Osteocyte (in vitro differentiated cells): ENCODE data around the gene APBA1. TPM values are rescaled to one million over a fixed set of nuclear protein-coding genes. Genes with fewer than 3 reads are reported as not detected.

Source experiments
- DNase-seq: peaks from one replicate; pipeline ENCODE4 v3.0.0; 2021; ENCODE audit warnings: mixed read lengths; ENCODE audit not compliant: unreplicated experiment; ENCODE audit errors: extremely low spot score
- H3K27ac Mint-ChIP-seq: one replicate; pipeline ENCODE4 v1.8.0; 2021; ENCODE audit warnings: mild to moderate bottlenecking, mixed read lengths; ENCODE audit not compliant: unreplicated experiment
- H3K27me3 Mint-ChIP-seq: one replicate; pipeline ENCODE4 v1.8.0; 2021; ENCODE audit warnings: mixed read lengths; ENCODE audit not compliant: unreplicated experiment
- H3K36me3 Mint-ChIP-seq: one replicate; pipeline ENCODE4 v1.8.0; 2021; ENCODE audit warnings: mixed read lengths; ENCODE audit not compliant: unreplicated experiment
- H3K4me1 Mint-ChIP-seq: one replicate; pipeline ENCODE4 v1.8.0; 2021; ENCODE audit warnings: mixed read lengths; ENCODE audit not compliant: unreplicated experiment
- H3K4me3 Mint-ChIP-seq: one replicate; pipeline ENCODE4 v1.8.0; 2021; ENCODE audit warnings: mild to moderate bottlenecking, moderate library complexity, mixed read lengths; ENCODE audit not compliant: unreplicated experiment
- H3K9me3 Mint-ChIP-seq: one replicate; pipeline ENCODE4 v1.8.0; 2021; ENCODE audit warnings: mixed read lengths; ENCODE audit not compliant: unreplicated experiment
- total RNA-seq: library from RNA; stranded (reverse); gene quantifications from 2 replicates; pipeline ENCODE4 v1.2.1, GENCODE V29; 2021
- TF ChIP-seq, protein P1 (sequence below): fragments of 200-600 bp; sonication (generic); IDR thresholded peaks from 2 replicates; pipeline ENCODE4 v1.5.0; 2021; ENCODE audit warnings: antibody characterized with exemption, mild to moderate bottlenecking, moderate library complexity

APBA1 gene
- total RNA-seq, 1 donor from 2014 or later, result 5.2 TPM

DNA sequence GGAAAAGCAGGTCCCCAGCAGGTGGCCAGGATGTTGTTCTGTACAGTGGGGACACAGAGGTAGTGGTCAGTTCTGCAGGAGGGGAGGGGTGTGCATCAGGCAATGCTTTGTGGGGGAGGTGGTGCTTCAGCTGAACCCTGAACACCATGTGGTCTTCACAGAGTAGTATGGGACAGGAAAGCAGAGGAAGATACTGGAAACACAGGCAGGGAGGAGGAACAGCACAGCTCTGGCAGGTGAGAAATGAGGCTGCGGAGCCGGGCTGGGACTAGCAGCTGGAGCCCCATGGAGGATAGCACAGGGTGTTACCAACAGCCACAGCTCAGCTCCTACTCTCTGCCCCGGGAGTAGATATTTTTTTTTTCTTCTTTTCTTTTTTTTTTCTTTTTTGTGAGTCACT lies 185.7 kb downstream of the APBA1 start:
- TF ChIP-seq, protein P1, sequence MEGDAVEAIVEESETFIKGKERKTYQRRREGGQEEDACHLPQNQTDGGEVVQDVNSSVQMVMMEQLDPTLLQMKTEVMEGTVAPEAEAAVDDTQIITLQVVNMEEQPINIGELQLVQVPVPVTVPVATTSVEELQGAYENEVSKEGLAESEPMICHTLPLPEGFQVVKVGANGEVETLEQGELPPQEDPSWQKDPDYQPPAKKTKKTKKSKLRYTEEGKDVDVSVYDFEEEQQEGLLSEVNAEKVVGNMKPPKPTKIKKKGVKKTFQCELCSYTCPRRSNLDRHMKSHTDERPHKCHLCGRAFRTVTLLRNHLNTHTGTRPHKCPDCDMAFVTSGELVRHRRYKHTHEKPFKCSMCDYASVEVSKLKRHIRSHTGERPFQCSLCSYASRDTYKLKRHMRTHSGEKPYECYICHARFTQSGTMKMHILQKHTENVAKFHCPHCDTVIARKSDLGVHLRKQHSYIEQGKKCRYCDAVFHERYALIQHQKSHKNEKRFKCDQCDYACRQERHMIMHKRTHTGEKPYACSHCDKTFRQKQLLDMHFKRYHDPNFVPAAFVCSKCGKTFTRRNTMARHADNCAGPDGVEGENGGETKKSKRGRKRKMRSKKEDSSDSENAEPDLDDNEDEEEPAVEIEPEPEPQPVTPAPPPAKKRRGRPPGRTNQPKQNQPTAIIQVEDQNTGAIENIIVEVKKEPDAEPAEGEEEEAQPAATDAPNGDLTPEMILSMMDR, result no peak
- Mint-ChIP-seq H3K36me3 (no peaks in the 10 kb centered on the region), H3K4me3 (no peak overlapping the region), H3K27ac (no peak overlapping the region), H3K9me3 (no peaks in the 10 kb centered on the region), H3K27me3 (no peaks in the 10 kb centered on the region), H3K4me1 (peaks cover 2% of the 10 kb centered on the region)
- no peak for DNase-seq

DNA sequence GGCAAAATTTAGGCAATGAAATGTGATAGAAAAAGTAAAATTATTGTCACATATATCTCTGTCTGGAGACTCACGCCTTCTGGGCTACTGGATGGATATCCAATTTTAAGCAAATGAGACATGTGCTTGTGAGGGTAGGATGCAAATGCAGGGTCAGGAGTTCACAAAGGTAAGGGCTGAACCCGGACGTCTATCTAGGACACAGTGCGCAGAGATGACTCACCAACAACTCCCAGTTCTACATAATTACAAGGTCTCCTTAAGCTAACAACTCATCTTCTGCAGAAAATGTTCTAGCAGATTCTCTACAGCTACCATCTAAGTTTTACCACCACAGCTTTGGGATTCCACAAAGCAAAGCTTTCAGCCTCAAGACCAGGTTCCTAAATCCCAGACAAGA lies 186.7 kb downstream of the APBA1 start:
- no peaks in the 10 kb centered on the region for H3K27me3 Mint-ChIP-seq
- no peaks in the 10 kb centered on the region for H3K36me3 Mint-ChIP-seq
- no peak for DNase-seq
- no peak overlapping the region for H3K4me3 Mint-ChIP-seq
- no peaks in the 10 kb centered on the region for H3K9me3 Mint-ChIP-seq
- peaks cover 2% of the 10 kb centered on the region for H3K4me1 Mint-ChIP-seq
- H3K27ac Mint-ChIP-seq, result no peak overlapping the region
- TF ChIP-seq, protein P1, result no peak

DNA sequence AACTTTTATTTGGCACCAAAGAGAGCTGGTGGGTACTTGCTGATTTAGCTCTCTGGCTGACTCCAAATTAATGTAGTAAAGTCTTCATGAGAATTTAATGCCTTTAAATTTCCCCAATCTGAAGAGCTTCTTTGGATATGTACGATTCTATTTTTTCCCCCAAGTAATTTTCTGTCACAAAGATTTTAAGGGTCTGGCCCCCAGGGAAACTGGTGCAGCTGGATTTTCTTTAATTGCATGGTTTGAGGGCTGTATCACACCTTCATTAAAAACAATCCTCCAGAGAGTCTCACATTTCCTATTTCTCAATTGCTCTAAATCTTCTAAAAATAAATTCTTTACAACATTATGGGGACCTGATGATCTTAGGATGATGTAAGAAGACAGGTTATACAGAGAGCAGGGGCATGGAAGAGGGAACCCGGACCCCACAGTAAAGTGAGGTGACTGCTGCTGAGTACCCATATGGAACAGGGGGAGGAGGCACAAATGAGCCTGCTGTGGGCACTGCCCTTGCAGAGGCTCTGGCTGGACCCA lies 188.2 kb downstream of the APBA1 start:
- Mint-ChIP-seq H3K9me3 (no peaks in the 10 kb centered on the region), H3K27me3 (no peaks in the 10 kb centered on the region)
- TF ChIP-seq, protein P1, result no peak

DNA sequence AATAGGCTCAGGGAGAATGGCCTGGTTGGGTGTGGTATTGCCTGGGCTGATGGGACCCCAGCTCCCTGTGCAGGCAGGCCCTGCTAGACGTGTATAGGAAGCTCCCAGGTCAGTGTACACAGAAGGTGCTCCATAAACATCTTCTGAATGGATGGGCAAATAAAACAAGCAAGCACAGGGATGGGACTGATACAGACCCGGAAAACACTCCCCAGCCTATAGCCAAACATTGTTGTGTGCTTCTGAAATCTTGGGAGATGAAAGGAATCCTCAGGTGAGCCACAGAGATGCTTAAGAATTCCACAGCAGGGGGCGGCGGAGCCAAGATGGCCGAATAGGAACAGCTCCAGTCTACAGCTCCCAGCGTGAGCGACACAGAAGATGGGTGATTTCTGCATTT lies 195.4 kb downstream of the APBA1 start:
- Mint-ChIP-seq H3K4me1 (peaks cover 2% of the 10 kb centered on the region), H3K9me3 (no peaks in the 10 kb centered on the region), H3K36me3 (no peaks in the 10 kb centered on the region), H3K27ac (no peak overlapping the region), H3K4me3 (no peak overlapping the region), H3K27me3 (no peaks in the 10 kb centered on the region)
- TF ChIP-seq, protein P1, result no peak
- DNase-seq, result peak; percentile 13

More for the DNA sequence above, 188.2 kb downstream of the APBA1 start:
- Mint-ChIP-seq H3K4me3 (no peak overlapping the region), H3K4me1 (peaks cover 2% of the 10 kb centered on the region), H3K36me3 (no peaks in the 10 kb centered on the region), H3K27ac (no peak overlapping the region)
- DNase-seq, result no peak

DNA sequence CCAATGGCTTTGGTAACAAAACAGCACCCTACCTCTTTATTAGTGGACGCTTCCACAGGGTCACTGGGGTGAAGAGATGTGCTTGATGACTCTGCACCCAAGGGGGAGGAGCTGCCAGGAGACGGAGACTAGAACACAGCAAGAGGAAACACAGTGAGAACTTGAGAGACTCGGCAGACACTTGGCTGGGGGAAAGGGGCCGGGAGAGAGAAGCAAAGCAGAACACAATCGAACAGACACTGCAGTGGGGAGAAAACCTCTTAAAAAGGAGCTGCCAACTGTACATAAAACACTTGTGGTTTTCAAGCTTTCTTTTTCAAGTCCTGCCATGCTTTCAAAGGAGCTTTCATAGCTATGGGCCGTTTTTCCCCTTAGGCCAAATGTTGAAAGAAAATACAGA lies 196.2 kb downstream of the APBA1 start:
- DNase-seq, result no peak
- no peak overlapping the region for H3K27ac Mint-ChIP-seq
- H3K4me1 Mint-ChIP-seq, result peaks cover 2% of the 10 kb centered on the region
- no peaks in the 10 kb centered on the region for H3K27me3 Mint-ChIP-seq
- no peaks in the 10 kb centered on the region for H3K36me3 Mint-ChIP-seq
- no peak overlapping the region for H3K4me3 Mint-ChIP-seq
- no peaks in the 10 kb centered on the region for H3K9me3 Mint-ChIP-seq
- TF ChIP-seq, protein P1, result no peak
